Non-pigmented ciliary epithelial cell (primary cell): Measurements from ENCODE around the gene RPTOR.
A peak's percentile ranks its signal among the peaks of the same experiment; 100 is the strongest.

Experiments used
- DNase-seq: peaks from one replicate; pipeline ENCODE4 v3.0.0-alpha.2; 2010; ENCODE audit warnings: low read depth

The RPTOR gene

GRCh38 chr17:80931421-80932265, 387.0 kb downstream of the RPTOR start:
- peak; percentile 70 for DNase-seq

- no peak for DNase-seq
Observed at GRCh38 chr17:80935526-80935925, 390.9 kb downstream of the RPTOR start.

DNA sequence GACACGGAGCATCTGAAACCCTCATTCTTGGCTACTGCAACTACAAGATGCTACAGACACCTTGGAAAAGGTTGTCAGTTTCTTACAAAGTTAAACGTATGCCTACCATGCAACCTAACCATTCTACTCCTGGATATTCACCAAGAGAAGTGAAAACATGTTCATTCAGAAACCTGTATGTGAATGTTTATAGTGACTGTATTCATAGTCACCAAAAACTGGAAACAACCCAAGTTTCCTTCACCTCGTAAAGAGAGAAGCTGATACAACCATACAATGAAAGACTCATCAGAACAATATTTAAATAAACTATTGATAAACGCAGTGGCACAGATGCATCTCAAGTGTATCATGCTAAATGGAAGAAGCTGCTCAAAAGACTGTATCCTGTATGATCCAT, 391.6 kb downstream of the RPTOR start:
- DNase-seq: no peak

DNA sequence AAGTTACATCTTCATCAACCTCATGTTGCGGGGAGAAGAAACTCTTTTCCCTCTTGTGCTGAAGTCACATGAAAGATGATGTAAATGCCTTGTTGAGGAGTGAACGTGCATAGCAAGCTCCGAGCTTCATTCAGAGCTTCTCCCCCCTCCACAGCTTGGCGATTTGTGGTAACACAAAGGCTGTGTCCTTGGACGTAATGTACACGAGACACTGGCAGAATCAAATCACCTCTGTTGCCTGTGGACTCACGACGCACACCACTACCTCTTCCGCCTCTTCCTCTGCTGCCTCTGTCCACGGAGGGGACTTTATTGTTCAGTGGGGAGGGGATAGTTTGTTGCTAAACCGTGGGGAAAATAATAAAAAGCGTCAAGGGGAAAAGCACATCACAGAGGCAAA, 392.1 kb downstream of the RPTOR start:
- no peak for DNase-seq

DNA sequence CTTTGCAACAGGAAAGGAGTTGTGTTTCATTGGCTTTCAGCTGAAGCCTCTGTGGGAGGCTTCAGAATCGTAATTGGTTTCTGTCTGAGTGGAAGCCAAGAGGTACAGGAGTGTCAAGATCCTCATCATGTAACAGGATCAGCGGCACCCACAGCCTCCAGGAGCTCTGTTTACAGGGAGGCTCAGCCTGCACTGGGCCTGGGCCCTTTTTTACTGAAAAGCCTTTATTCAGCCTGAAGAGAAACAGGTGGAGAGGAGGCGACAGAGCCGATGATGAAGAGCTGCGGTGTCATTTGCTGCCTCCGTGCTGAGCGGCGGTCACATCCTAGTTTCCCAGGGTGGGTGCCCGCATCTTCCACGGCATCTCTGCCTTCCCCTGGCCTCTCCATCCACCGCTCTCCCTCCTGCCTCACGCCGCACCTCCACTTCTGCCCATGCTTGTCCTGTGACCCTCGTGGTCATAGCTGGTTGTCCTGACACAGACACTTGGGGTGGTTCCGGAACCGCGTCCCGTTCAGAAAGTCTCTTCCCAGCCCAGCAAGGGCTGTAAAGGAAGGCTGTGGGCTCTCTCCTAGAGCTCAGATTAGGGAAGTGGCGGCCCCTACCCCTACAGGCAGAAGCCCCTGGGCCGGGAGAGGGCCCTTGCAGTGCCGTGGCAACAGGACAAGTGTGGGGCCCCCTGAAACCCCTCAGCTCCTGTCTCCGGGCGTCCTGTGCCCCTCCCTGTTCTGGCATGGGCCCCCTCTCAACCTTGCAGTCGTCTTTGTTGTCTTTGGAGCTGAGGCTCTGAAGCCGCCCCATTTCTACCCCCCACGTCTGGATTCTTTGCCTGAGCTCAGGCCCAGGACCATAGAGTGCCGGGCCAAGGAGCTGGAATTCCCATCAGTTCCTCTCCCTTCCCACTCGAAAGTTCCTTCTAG, 393.1 kb downstream of the RPTOR start:
- no peak for DNase-seq

GRCh38 chr17:80938556-80938955, 393.9 kb downstream of the RPTOR start:
- DNase-seq: no peak

DNA sequence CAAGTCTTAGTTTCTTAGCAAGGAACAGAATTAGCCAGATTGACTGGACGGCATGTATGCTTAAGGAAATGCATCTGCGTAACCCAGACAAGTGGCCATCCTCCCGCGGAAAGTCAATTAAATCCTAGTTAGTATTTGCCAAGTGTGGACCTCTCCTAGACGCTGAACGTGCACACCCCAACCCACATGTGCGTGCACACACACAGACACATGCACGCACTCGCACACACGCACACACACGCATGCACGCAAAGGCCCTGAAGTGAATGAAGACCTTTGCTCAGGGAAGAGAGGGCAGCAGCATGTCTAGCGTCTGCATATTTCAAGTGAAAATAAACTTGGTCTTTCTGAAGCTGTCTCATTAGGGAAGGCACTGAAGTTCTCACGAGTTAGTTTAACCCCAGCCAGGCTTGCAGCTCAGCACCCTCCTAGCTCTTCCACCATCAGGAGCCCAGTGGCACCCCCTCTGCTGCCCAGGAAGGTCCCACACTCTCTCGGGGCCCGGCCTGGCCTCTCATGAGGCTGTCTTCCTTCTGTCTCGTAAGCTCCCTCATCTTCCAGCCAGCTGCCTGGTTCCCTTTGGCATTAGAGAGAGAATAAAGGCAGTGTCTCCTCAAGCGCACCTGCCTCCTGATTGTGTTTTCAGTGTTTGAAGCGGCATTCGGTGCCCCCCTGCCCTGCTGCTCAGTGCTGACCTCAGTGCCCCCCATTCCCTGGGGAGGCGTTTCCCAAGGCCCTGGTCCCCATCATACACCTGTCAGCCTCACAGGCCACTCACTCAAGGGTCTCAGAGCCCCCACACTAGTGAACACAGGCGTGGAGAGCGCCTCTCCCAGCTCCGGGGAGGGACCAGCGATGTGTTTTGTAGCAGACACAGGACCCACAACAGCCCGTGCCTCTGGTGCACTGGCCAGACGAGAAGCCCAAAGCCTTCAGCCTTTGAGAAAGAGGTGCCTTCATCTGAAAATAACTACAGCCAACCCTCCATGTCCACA, 394.8 kb downstream of the RPTOR start:
- DNase-seq: no peak

DNA sequence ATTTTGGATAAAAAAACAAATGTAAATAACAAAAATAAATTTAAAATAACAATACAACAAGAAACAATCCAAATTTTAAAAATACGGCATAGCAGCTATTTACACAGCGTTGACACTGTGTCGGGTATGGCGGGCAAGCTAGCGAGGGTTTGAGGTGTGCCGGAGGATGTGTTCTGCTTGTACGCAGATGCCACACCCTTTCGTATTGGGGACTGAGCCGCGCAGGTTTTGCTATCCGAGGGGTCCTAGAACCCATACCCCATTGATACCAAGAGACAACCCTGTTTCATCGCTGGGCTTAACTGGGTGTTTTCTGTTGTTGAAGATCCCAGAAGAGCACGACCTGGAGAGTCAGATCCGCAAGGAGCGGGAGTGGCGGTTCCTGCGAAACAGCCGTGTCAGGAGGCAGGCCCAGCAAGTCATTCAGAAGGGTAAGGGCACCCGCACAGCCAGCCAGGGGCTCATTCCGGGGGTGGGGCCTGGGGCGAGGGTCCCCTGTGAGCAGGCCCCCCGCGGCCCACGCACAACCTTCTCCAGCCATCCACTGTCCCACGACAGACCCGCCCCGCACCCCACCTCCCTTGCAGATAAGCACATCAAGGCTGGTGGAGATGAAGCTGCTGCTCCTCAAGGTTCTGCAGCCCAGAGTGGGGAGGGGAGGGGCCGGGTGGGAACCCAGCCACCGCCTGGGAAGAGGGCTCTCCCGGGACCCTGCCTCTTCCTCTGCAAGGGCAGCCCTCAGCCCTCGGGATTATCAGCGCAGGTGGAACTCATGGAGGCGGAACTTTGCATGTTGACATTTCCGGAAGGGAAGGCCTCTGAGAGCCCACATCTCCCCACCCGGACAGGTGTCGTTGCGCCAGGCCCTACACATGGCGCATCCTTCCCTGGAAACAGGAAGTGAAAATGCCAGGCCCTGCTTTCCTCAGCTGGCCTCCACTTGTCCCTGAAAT, 395.8 kb downstream of the RPTOR start:
- DNase-seq: no peak

GRCh38 chr17:80941171-80941570, 396.5 kb downstream of the RPTOR start:
- no peak for DNase-seq

DNA sequence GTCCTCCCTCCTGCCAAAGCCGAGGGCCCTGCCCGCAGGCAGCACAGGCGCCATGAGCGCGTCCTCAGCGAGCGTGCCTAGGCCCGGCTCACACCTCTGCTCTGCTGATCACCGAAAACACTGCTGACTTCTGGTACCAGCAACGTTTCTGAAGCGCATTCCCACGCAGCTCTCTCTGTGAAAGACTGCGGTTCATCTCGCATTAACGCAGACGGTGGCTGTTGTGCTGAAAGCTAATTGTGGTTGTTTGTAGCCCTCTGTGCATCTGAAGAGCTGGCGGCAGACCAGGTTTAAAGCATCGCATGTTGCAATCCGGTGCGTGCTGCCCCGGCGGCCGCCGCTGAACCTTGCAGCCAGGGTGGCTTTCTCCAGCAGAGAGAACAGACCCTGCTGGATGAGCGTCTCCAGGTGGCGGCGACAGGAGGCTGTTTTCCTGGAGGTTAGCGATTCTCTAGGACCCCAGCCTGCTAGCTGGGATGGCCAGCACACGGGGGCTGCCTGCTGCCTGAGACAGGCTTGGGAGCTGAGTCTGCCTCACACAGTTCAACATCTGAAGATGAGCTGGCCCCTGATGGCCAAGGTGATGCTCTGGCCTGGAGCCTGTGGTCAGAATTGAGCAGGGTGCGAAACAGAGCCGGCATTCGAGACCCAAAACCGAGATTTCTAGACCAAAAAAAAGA, 397.2 kb downstream of the RPTOR start:
- DNase-seq: no peak

- DNase-seq: no peak
Observed at GRCh38 chr17:80942423-80943345, 398.0 kb downstream of the RPTOR start.

DNA sequence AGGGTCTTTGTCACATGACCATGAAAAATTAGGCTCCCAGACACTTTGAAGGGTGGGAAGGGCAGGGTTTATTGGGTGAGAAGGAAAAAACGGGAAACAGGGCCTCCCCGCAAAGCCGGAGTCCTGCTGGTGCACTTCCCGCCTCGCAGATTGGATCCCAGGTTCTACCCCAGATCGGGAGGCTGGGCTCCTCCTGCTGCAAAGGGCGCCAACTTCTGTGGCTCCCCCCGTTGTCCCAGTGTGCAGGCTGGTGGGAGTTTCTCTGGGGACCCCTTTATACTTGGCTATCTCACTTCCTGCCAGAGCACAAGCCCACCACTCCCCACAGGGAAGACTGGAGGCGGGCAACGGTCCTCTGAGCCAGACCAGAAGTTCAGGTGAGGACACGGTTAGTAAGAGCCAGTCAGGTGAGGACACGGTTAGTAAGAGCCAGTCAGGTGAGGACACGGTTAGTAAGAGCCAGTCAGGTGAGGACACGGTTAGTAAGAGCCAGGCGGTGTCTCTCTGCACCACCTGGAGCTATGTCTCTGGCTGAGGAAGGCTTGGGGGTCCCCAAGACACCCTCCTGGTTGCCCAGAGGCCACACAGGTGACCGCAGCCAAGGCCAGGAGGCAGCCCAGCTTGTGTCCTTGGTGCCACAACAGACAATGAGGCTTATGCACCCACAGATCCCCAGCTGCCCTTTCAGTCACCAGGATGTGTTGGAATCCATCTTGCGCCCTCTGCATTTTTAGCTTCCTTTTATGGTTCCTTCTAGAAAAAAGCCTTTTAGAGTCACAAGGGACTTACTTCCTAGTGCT, 398.9 kb downstream of the RPTOR start:
- no peak for DNase-seq

GRCh38 chr17:80944326-80944725, 399.7 kb downstream of the RPTOR start:
- DNase-seq: no peak

GRCh38 chr17:80945736-80946135, 401.1 kb downstream of the RPTOR start:
- no peak for DNase-seq

- no peak for DNase-seq
Observed at GRCh38 chr17:80946449-80946848, 401.8 kb downstream of the RPTOR start.

GRCh38 chr17:80947200-80947940, 402.7 kb downstream of the RPTOR start:
- no peak for DNase-seq
